Measurements from ENCODE around the gene OBSCN. TPM values are rescaled to one million over a fixed set of nuclear protein-coding genes. Genes with fewer than 3 reads are reported as not detected.
A peak's percentile ranks its signal among the peaks of the same experiment; 100 is the strongest.

Gene OBSCN
- total RNA-seq, 1 experiment from 2014 or later = 5.6 TPM

DNA sequence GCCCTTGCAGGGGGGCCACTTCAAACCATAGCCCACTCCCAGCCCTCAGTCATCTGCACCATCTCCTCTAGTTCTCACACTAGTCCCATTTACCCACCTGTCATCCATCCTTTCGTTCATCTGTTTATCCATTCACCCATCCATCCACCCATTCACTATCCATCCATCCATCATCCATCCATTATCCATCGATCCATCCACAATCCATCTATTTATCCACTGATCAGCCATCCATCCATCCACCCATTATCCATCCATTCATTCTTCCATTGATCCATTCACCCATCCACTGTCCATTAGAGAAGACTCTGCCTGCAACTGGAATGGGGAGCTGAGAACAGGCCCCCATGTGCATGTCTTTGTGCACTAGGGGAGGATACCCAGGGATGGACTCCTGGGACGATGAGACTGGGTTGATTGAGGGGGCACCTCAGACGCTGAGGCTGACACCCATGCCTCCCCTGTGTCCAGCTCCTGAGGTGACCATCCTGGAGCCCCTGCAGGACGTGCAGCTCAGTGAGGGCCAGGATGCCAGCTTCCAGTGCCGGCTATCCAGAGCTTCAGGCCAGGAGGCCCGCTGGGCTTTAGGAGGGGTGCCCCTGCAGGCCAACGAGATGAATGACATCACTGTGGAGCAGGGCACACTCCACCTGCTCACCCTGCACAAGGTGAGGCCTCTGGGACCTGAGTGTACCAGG is 100.9 kb downstream of the OBSCN start:
- DNase-seq = peak in 1 of 2 experiments; percentile 29
- Histone ChIP-seq H3K36me3 (ENCODE audit: control insufficient read depth, insufficient read depth, low read length) (no peaks in the 10 kb centered on the region), H3K27me3 (replicated peaks; ENCODE audit: control insufficient read depth, insufficient read depth, low read length) (no peaks in the 10 kb centered on the region), H3K4me3 (ENCODE audit: low read depth, low read length) (no peak overlapping the region), H3K9me3 (peaks cover 19% of the 10 kb centered on the region; the same call in 1 of the 2 replicates), H3K4me1 (no peaks in the 10 kb centered on the region)
- H3K36me3 Mint-ChIP-seq (ENCODE audit: insufficient read depth, unreplicated experiment) = no peaks in the 10 kb centered on the region
- no peaks in the 10 kb centered on the region for H3K4me1 Mint-ChIP-seq (ENCODE audit: low read depth, unreplicated experiment)
- ChIA-PET CTCF (interaction anchor here (0.6 kb wide), 1 partner anchor 207 kb away, joined by 3 read pairs; no protein-coding TSS in a partner anchor), POLR2A (no interaction called here)
- no peak overlapping the region for H3K27ac Mint-ChIP-seq (ENCODE audit: unreplicated experiment)
- intact Hi-C loops (cut with micrococcal nuclease; ENCODE audit: unreplicated experiment) = no loop called here
- TF ChIP-seq, protein P1, sequence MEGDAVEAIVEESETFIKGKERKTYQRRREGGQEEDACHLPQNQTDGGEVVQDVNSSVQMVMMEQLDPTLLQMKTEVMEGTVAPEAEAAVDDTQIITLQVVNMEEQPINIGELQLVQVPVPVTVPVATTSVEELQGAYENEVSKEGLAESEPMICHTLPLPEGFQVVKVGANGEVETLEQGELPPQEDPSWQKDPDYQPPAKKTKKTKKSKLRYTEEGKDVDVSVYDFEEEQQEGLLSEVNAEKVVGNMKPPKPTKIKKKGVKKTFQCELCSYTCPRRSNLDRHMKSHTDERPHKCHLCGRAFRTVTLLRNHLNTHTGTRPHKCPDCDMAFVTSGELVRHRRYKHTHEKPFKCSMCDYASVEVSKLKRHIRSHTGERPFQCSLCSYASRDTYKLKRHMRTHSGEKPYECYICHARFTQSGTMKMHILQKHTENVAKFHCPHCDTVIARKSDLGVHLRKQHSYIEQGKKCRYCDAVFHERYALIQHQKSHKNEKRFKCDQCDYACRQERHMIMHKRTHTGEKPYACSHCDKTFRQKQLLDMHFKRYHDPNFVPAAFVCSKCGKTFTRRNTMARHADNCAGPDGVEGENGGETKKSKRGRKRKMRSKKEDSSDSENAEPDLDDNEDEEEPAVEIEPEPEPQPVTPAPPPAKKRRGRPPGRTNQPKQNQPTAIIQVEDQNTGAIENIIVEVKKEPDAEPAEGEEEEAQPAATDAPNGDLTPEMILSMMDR (IDR thresholded peaks at IDR 0.05; ENCODE audit: insufficient read depth in 1 of 2, low read depth in 1 of 2, low read length in 1 of 2, severe bottlenecking in 1 of 2, unreplicated experiment in 1 of 2) = no peak
- no TSS peak for BruUV-seq (replicated peaks)
- H3K27me3 Mint-ChIP-seq (ENCODE audit: insufficient read depth, unreplicated experiment) = peaks cover 6% of the 10 kb centered on the region
- peaks cover 12% of the 10 kb centered on the region for H3K9me3 Mint-ChIP-seq (ENCODE audit: unreplicated experiment)
- no peak overlapping the region for H3K4me3 Mint-ChIP-seq (ENCODE audit: unreplicated experiment)

DNA sequence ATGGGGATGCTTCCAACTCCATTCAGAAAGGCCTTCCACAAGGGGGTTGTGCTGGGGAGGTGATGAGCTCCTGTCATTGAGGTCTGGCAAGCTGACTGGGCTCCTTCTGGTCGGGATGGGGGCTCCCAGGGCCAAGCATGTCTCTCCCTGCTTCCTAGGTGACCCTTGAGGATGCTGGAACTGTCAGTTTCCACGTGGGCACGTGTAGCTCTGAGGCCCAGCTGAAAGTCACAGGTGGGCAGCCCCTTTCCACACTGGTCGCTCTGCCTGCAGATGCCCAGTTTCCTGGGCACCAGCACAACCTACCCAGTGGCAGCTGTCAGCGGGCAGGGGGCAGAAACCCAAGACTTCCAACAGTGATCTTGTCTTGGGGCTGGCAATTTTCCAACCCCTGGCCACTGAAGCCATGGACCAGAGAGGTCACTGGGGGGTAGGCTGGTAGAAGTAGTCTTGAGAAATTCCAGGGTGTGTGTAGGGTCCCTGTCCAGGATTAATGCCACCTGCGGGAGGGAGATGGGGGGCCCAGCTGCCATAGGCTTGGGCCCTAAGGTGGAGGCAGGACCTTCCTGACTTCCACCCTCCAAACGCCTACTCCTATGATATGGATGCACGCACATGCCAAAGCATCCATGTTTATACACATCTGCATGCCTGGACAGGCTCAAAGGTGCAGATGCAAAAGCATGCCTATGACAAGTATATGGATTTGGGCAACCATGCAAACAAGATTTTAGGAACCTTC is 101.7 kb downstream of the OBSCN start:
- H3K4me1 Mint-ChIP-seq (ENCODE audit: low read depth, unreplicated experiment) = no peaks in the 10 kb centered on the region
- H3K27me3 ChIP-seq (replicated peaks; ENCODE audit: control insufficient read depth, insufficient read depth, low read length) = no peaks in the 10 kb centered on the region
- no peaks in the 10 kb centered on the region for H3K36me3 Mint-ChIP-seq (ENCODE audit: insufficient read depth, unreplicated experiment)
- intact Hi-C loops (cut with micrococcal nuclease; ENCODE audit: unreplicated experiment) = no loop called here
- H3K27ac Mint-ChIP-seq (ENCODE audit: unreplicated experiment) = no peak overlapping the region
- H3K4me3 ChIP-seq (ENCODE audit: low read depth, low read length) = no peak overlapping the region
- POLR2A ChIA-PET = no interaction called here
- no peak for DNase-seq
- H3K9me3 ChIP-seq = peaks cover 19% of the 10 kb centered on the region
- no peak overlapping the region for H3K4me3 Mint-ChIP-seq (ENCODE audit: unreplicated experiment)
- no peaks in the 10 kb centered on the region for H3K4me1 ChIP-seq
- no peaks in the 10 kb centered on the region for H3K36me3 ChIP-seq (ENCODE audit: control insufficient read depth, insufficient read depth, low read length)
- CTCF ChIA-PET = interaction anchor here (0.6 kb wide), 2 partner anchors 129 to 206 kb away, joined by 3 to 8 read pairs; no protein-coding TSS in a partner anchor
- TF ChIP-seq, protein P1 (IDR thresholded peaks at IDR 0.05; ENCODE audit: insufficient read depth in 1 of 2, low read depth in 1 of 2, low read length in 1 of 2, severe bottlenecking in 1 of 2, unreplicated experiment in 1 of 2) = no peak
- H3K27me3 Mint-ChIP-seq (ENCODE audit: insufficient read depth, unreplicated experiment) = peaks cover 6% of the 10 kb centered on the region
- BruUV-seq (replicated peaks) = no TSS peak
- peaks cover 5% of the 10 kb centered on the region for H3K9me3 Mint-ChIP-seq (ENCODE audit: unreplicated experiment)

DNA sequence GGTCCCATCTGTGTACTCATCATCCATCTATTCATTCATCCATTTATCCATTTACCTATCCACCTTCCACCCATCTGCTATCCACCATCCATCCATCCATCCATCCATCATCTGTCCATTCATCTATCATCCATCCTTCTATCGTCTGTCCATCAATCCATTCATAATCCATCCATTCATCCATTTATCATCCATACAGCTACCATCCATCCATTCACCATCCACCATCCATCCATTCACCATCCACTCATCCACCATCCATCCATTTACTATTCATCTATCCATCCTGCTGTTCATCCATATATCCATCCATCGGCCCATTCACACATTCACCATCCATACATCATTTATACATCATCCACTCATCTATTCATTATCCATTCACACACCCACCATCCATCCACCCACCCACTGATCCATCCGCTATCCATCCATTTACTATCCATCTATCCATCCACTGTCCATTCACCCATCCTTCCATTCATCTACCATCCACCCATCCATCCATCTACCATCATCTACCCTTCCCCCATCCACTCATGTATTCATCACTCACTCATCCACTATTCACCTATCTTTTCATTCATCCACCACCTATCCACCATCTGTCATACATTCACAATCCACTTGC is 102.4 kb downstream of the OBSCN start:
- ChIA-PET CTCF (no interaction called here), POLR2A (no interaction called here)
- Histone ChIP-seq H3K9me3 (peaks cover 19% of the 10 kb centered on the region), H3K4me3 (ENCODE audit: low read depth, low read length) (no peak overlapping the region), H3K36me3 (ENCODE audit: control insufficient read depth, insufficient read depth, low read length) (no peaks in the 10 kb centered on the region), H3K4me1 (no peaks in the 10 kb centered on the region), H3K27me3 (replicated peaks; ENCODE audit: control insufficient read depth, insufficient read depth, low read length) (no peaks in the 10 kb centered on the region)
- intact Hi-C loops (cut with micrococcal nuclease; ENCODE audit: unreplicated experiment) = no loop called here
- Mint-ChIP-seq H3K36me3 (ENCODE audit: insufficient read depth, unreplicated experiment) (no peaks in the 10 kb centered on the region), H3K9me3 (ENCODE audit: unreplicated experiment) (no peaks in the 10 kb centered on the region), H3K27ac (ENCODE audit: unreplicated experiment) (no peak overlapping the region), H3K27me3 (ENCODE audit: insufficient read depth, unreplicated experiment) (peaks cover 6% of the 10 kb centered on the region), H3K4me1 (ENCODE audit: low read depth, unreplicated experiment) (no peaks in the 10 kb centered on the region), H3K4me3 (ENCODE audit: unreplicated experiment) (no peak overlapping the region)
- TF ChIP-seq, protein P1 (IDR thresholded peaks at IDR 0.05; ENCODE audit: insufficient read depth in 1 of 2, low read depth in 1 of 2, low read length in 1 of 2, severe bottlenecking in 1 of 2, unreplicated experiment in 1 of 2) = no peak
- DNase-seq = no peak
- BruUV-seq (replicated peaks) = no TSS peak
